ENCODE measurements around the gene EGFLAM.
A peak's percentile ranks its signal among the peaks of the same experiment; 100 is the strongest.

EGFLAM gene

GRCh38 chr5:38265546-38266179 is 7.3 kb downstream of the EGFLAM start:
- DNase-seq (ENCODE audit: low spot score) = peak; percentile 72

GRCh38 chr5:38267372-38267771 is 9.0 kb downstream of the EGFLAM start:
- DNase-seq (ENCODE audit: low spot score) = no peak

DNA sequence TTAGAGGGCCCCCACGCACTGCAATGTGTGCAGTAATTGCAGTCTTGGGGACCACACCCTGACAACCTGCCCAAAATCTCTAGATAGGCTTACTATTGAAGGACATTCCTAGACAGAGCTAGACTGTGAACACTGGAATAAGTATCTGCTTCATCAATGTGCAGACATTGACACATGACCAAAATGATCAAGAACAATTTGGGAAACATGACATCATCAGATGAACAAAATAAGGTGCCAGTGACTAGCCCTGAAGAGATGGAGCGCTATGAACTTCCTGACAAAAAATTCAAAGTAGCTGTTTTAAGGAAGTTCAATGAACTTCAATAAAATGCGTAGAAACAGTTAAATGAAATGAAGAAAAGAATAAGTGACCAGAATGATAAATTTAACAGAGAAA is 15.3 kb downstream of the EGFLAM start:
- DNase-seq (ENCODE audit: low spot score) = no peak

- DNase-seq (ENCODE audit: low spot score) = no peak
Observed at GRCh38 chr5:38274370-38274769, 16.0 kb downstream of the EGFLAM start.

DNA sequence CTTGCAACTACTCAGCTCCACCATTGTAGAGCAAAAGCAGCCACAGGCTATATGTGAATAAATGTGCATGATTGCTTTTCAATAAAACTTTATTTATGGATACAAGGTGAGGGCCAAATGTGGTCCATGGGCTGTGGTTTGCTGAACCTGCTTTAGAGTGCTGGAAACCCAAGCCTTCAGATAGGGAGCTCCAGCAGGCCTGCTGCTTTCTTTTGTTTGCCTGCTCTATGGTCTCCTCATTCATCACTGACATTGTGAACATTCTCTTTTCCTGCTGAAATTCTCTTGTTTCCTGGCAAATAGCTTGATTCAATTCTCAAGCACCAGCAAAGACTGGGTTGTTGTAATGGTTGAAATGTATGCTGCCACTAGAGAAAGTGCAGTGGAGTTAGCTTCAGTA is 26.0 kb downstream of the EGFLAM start:
- DNase-seq (ENCODE audit: low spot score) = no peak

DNA sequence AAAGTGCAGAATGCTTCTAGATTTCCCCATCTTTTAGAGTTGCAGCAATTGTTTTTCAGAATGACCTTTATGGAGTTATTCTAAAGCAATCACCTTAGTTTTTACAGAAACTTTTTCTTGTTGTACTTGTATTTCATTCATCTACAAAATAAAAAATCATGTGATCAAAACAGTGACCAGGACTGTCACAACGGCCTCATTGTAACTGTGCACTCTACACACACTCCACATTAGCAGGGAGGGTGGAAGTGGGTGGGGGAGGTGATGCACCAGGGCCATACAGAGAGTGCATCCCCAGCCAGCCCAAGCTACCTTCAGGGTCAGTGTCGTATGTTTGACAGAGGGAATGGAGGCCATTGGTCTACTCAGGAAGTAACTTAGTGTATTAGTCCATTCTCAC is 26.9 kb downstream of the EGFLAM start:
- no peak for DNase-seq (ENCODE audit: low spot score)

- DNase-seq (ENCODE audit: low spot score) = no peak
Observed at GRCh38 chr5:38286002-38286401, 27.6 kb downstream of the EGFLAM start.

DNA sequence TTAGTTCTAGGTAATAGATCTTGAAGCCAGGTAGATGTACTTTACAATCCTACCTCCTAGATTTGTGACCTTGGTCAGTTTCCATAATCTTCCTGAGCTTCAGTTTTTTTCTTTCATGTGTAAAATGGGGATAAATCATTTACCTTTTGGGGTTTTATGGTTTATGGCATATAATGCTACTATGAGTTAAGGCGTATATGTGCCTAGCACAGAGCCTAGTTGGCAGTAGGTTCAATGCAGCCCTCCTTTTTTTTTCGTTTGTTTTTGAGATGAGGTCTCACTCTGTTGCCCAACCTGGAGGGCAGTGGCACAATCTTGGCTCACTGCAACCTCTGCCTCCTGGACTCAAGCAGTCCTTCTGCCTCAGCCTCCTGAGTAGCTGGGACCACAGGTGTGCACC is 28.8 kb downstream of the EGFLAM start:
- DNase-seq (ENCODE audit: low spot score) = no peak

DNA sequence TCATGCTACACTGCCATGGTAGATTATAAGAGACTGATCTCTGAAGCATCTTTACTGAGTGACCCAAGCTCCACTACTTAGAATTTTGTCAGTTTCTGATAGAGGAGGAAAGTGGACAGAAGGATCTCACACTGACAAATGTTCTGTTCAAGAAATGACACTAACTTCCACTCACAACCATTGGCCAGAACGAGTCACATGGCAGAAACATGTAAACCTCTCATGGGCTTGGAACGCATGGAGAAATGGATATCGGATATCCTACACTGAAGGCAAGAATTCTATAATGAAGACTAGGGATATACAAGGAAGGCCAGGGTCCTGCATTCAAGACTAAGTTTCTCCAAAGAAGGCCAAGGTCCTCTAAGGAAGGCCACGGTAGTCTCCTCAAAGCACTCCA is 31.1 kb downstream of the EGFLAM start:
- no peak for DNase-seq (ENCODE audit: low spot score)

- DNase-seq (ENCODE audit: low spot score) = no peak
Observed at GRCh38 chr5:38290028-38290653, 31.8 kb downstream of the EGFLAM start.

DNA sequence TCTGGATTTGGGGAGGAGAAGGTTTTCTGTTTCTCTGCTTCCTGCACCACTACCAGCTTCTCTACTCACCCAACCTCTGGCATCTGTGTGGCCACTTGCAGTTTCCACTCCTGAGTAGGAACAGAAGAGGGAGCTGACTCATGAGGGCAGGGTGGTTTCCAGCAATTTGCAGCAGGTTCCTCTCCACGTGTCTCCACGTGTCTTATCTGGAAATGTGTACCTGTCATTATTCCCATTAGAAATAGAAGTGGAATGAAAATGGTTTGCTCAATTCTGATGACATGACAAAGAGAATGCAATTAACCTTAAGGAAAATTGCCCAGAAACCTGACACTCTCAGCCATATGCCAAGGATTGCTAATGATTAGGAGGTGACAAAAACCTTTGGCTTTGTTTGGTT is 33.0 kb downstream of the EGFLAM start:
- DNase-seq (ENCODE audit: low spot score) = no peak

DNA sequence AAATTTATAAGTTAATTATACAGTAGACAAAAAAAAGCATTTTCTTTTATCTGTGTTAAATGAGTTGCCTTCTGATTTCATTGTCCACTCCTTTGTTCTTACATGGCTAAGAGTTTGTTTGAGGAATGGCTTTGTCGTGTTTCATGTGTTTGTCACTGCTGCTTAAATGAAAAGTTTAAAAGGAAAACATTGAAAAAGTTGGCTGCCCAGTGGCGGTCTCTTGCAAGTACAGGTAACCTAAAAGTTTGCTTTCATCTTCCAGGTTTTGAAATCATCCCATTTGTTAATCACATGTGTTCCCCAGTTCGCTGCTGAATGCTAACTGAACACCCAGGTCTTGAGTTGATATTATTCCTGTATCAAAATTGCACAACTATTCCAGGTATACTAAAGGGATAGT is 33.9 kb downstream of the EGFLAM start:
- no peak for DNase-seq (ENCODE audit: low spot score)

GRCh38 chr5:38295751-38296150 is 37.4 kb downstream of the EGFLAM start:
- DNase-seq (ENCODE audit: low spot score) = no peak

GRCh38 chr5:38297830-38298608 is 39.7 kb downstream of the EGFLAM start:
- DNase-seq (ENCODE audit: low spot score) = no peak

- DNase-seq (ENCODE audit: low spot score) = no peak
Observed at GRCh38 chr5:38299585-38299984, 41.2 kb downstream of the EGFLAM start.

DNA sequence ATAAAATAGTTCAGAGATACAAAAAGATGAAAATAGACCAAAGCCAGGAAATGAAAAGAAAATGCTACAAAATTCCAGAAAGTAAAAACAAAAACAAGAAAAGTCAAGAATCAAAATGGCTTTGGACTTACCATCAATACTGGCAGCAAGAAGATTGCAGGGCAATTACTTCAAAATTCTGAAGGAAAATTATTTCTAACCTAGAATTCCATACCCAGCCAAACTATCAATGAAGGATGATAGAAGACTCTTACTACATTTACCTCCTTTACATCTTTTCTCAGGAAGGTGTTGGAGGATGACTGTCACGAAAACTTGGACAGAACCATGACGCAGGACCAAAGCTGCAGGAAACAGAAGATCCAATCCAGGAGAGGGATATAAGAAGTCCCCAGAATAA is 46.8 kb downstream of the EGFLAM start:
- DNase-seq (ENCODE audit: low spot score) = no peak

DNA sequence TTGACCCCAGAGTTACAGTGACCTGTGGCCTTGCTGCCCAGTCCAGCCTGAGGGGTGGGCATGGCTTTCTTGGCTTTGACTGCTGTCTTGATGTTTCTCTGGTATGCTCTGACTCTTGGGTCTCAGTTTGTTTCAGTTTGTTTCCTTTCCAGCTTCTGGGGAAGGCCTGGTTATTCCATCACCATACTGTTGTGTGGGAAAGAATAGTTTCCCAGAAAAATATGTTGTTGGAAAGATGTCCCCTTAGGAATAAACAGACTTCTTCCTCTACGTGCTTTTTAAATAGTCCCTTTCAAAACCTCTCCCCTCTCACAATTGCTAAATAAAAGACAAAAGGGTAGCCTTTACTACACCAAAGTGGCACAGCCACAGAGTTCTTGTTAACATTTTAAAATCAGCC is 49.5 kb downstream of the EGFLAM start:
- DNase-seq (ENCODE audit: low spot score) = no peak

GRCh38 chr5:38316544-38317224 is 58.3 kb downstream of the EGFLAM start:
- peak; percentile 25 for DNase-seq (ENCODE audit: low spot score)

DNA sequence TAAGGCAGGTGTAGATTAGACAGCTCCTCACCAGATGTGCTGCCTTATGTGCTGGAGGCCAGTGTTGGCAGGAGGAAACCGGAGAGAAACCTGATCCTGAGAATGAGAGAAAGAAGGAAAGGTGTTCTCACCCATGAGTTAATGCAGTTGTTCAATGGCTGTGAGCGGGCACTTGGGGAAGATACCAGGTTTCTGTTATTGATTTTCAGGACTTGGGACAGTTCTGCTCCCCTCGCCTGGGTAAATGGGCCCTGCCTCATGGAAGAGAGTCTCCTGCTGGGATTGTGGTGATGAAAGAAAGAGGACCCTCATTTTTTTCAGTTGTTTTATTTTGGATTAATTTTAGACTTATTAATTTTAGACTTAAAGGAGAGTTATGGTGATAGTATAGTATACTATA is 59.5 kb downstream of the EGFLAM start:
- DNase-seq (ENCODE audit: low spot score) = no peak

DNA sequence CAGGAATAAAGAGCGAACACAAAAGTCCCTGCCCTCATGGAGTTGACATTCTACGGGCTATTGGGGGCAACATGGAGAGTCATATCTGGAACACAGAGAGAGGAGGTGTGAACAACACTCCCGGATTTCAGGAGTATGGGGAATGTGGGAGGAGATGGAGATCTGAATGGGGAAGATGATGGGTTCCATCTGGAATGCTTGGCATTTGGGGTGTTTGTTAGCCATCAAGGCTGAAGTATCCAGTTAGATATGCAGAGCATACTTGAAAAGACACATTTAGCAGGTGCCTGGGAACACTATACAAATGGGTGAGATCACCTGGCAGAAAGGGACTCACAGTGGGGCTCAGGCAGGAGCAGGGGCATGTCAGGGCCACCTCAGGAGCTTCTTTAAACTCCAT is 61.1 kb downstream of the EGFLAM start:
- DNase-seq (ENCODE audit: low spot score) = no peak

GRCh38 chr5:38321978-38322377 is 63.6 kb downstream of the EGFLAM start:
- DNase-seq (ENCODE audit: low spot score) = no peak

DNA sequence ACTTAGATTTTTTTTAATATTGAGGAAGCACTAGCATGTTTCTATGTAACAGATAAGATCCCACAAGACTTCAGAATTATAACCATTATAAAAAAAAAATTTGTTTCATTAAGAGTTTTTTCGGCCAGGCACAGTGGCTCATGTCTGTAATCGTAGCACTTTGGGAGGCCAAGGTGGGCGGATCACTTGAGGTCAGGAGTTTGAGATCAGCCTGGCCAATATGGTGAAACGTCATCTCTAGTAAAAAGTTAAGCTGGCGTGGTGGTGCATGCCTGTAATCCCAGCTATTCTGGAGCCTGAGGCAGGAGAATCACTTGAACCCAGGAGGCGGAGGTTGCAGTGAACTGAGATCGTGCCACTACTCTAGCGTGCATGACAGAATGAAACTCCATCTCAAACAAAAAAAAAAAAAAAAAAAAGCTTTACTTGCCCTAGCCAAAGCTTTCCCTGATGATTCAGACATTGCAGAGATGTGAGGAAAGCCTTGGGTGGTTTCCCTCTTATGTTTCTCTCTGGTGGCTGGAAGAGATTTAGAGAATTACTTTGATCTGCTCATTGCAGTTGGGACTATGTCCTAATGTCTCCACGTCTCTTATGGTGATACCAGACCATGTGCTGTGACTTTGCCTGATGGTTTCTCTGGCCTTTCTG is 65.4 kb downstream of the EGFLAM start:
- DNase-seq (ENCODE audit: low spot score) = peak; percentile 57

Measured in AG08396 (cell line).